Upper lobe of left lung (tissue), 6 donors: Measurements from ENCODE around the gene MAVS. TPM values are rescaled to one million over a fixed set of nuclear protein-coding genes. Genes with fewer than 3 reads are reported as not detected.
"Not testable (repeated sequence)": the region's sequence is repeated elsewhere in the genome, so short reads cannot be mapped to it uniquely, and the experiment has no call there.

ENCODE experiments used
- ATAC-seq, 2 donors: fragments of 200-7000 bp; cut with Tn5 transposase; one replicate each; pipeline ENCODE4 v1.9.1; 2022; ENCODE audit warnings: mild to moderate bottlenecking in 2 of 2, moderate library complexity in 2 of 2; ENCODE audit not compliant: low FRiP score in 2 of 2
- DNase-seq, 2 donors: peaks; one replicate each; pipeline ENCODE4 v3.0.0-alpha.2; 2019 to 2020
- H3K27ac ChIP-seq, 4 donors: fragments of 200-600 bp; sonication (generic); one replicate each; pipeline ENCODE4 v1.5.1; 2016 to 2019
- H3K27me3 ChIP-seq, 4 donors: fragments of 200-600 bp; sonication (generic); one replicate each; pipeline ENCODE4 v1.5.1; 2017 to 2019
- H3K36me3 ChIP-seq, 4 donors: fragments of 200-600 bp; sonication (generic); one replicate each; pipeline ENCODE4 v1.5.1; 2016 to 2019
- H3K4me1 ChIP-seq, 4 donors: fragments of 200-600 bp; sonication (generic); one replicate each; pipeline ENCODE4 v1.5.1; 2018 to 2019
- H3K4me3 ChIP-seq, 4 donors: fragments of 200-600 bp; sonication (generic); one replicate each; pipeline ENCODE4 v1.5.1; 2017 to 2019; ENCODE audit warnings: mild to moderate bottlenecking in 2 of 4, moderate library complexity in 1 of 4
- H3K9me3 ChIP-seq, 4 donors: fragments of 200-600 bp; sonication (generic); one replicate each; pipeline ENCODE4 v1.5.1; 2018 to 2019
- EP300 ChIP-seq, 4 donors: sonication (generic); formaldehyde crosslinking; IDR thresholded peaks; one replicate each; pipeline ENCODE4 v1.5.1; 2017; ENCODE audit warnings: antibody characterized with exemption in 4 of 4, control low read depth in 2 of 4
- POLR2A ChIP-seq, 4 donors: fragments of 450-650 bp; IDR thresholded peaks; one replicate each; pipeline ENCODE4 v1.5.1; 2016 to 2017; ENCODE audit warnings: antibody characterized with exemption in 4 of 4, mild to moderate bottlenecking in 2 of 4
- POLR2AphosphoS5 ChIP-seq, 2 donors: sonication (generic); formaldehyde crosslinking; IDR thresholded peaks; one replicate each; pipeline ENCODE4 v1.5.1; 2017; ENCODE audit warnings: antibody characterized with exemption in 2 of 2
- WGBS, 2 donors: methylation state at CpG; one replicate each; pipeline ENCODE4 v1.1.5; 2017 to 2018; 5-methylcytosine and 5-hydroxymethylcytosine counted together
- total RNA-seq, 6 donors: library from RNA; depleted of rRNA in 4 of 6; stranded (reverse); fragments of >200 nt in 4 of 6; gene quantifications; one replicate each; pipeline versions ENCODE4 v1.1.0 to v1.2.1, GENCODE V29; 2016 to 2021
- TF ChIP-seq, protein P1 (sequence below), 6 experiments: fragments of 450-650 bp in 4 of 6; fragments of 200-600 bp in 2 of 6; sonication (generic) in 2 of 6; IDR thresholded peaks; one replicate each; pipeline ENCODE4 v1.5.1; 2016 to 2019; ENCODE audit warnings: antibody characterized with exemption in 6 of 6
- donor health status: DM: no; HTN: no; CAD: no; lungs with moderate emphysema.
- donor health status: DM: no; HTN: yes; CAD: no; lungs with severe emphysema.

MAVS gene
- total RNA-seq, 6 donors from 2014 or later: 31.0 to 54.5 (median 39.9) TPM

DNA sequence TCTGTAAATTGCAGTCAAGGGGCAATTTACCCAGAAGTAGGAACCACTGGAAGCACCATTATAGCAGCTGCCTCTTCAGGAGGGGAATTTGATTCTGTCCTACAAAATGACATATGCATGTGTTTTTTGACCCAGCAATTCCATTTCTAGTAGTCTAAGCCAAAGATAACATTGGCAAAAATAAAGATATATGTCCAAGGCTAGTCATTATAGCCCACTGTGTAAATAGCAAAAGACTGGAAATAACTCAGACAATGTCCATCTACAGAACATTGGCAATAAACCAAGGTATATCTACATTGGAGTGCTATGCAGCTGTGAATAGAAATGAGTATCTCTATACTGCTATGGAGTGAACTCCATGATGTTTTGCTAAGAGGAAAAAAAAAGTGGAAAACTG, 30.0 kb downstream of the MAVS start:
- ATAC-seq: no peak
- no peaks in the 10 kb centered on the region for H3K27me3 ChIP-seq

DNA sequence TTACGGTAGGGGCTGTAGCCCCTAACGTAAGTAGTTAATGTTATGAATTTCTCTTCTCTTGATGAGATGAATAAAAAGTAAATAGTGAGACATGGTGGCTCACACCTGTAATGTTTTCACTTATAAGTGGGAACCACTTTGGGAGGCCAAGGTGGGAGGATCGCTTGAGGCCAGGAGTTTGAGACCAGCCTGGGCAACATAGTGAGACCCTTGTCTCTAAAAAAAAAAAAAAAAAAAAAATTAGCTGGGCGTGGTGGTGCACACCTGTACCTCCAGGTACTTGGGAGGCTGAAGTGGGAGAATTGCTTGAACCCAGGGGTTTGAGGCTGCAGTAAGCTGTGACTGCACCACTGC, 32.3 kb downstream of the MAVS start:
- H3K9me3 ChIP-seq, H3K27me3 ChIP-seq, DNase-seq, H3K4me1 ChIP-seq, H3K27ac ChIP-seq, ATAC-seq, H3K4me3 ChIP-seq: not testable (repeated sequence)
- peaks cover 0 to 10% (median 4%) of the 10 kb centered on the region in 4 donors for H3K36me3 ChIP-seq
- WGBS, 2 donors: 87 to 99% methylated on average over 4 of the region's 4 CpGs

More for the DNA sequence above, 30.0 kb downstream of the MAVS start:
- DNase-seq: no peak
- Histone ChIP-seq H3K36me3 (peaks cover 0 to 27% (median 9%) of the 10 kb centered on the region in 4 donors), H3K27ac (no peak overlapping the region), H3K4me1 (no peaks in the 10 kb centered on the region), H3K9me3 (no peaks in the 10 kb centered on the region), H3K4me3 (no peak overlapping the region)
- TF ChIP-seq, protein P1, sequence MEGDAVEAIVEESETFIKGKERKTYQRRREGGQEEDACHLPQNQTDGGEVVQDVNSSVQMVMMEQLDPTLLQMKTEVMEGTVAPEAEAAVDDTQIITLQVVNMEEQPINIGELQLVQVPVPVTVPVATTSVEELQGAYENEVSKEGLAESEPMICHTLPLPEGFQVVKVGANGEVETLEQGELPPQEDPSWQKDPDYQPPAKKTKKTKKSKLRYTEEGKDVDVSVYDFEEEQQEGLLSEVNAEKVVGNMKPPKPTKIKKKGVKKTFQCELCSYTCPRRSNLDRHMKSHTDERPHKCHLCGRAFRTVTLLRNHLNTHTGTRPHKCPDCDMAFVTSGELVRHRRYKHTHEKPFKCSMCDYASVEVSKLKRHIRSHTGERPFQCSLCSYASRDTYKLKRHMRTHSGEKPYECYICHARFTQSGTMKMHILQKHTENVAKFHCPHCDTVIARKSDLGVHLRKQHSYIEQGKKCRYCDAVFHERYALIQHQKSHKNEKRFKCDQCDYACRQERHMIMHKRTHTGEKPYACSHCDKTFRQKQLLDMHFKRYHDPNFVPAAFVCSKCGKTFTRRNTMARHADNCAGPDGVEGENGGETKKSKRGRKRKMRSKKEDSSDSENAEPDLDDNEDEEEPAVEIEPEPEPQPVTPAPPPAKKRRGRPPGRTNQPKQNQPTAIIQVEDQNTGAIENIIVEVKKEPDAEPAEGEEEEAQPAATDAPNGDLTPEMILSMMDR (IDR thresholded peaks at IDR 0.05): no peak
- TF ChIP-seq EP300 (IDR thresholded peaks at IDR 0.05) (no peak), POLR2A (IDR thresholded peaks at IDR 0.05) (no peak), POLR2AphosphoS5 (IDR thresholded peaks at IDR 0.05) (no peak)

DNA sequence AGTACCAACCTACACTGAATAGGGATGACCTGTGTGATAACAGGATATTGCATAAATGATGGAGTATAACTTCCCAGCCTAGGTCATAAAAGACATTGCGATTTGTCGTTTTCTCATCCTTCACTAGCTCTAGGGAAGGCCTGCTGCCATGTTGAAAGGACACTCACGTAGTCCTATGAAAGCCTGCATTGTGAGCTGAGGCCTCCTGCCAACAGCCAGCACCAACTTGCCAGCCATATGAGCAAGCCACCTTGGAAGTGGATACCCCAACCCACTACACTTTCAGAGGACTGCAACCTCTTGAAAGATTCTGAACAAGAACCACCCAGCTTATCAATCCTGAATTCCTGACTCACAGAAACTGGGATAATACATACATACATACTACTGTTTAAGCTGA, 39.1 kb downstream of the MAVS start:
- no peaks in the 10 kb centered on the region for H3K27me3 ChIP-seq

DNA sequence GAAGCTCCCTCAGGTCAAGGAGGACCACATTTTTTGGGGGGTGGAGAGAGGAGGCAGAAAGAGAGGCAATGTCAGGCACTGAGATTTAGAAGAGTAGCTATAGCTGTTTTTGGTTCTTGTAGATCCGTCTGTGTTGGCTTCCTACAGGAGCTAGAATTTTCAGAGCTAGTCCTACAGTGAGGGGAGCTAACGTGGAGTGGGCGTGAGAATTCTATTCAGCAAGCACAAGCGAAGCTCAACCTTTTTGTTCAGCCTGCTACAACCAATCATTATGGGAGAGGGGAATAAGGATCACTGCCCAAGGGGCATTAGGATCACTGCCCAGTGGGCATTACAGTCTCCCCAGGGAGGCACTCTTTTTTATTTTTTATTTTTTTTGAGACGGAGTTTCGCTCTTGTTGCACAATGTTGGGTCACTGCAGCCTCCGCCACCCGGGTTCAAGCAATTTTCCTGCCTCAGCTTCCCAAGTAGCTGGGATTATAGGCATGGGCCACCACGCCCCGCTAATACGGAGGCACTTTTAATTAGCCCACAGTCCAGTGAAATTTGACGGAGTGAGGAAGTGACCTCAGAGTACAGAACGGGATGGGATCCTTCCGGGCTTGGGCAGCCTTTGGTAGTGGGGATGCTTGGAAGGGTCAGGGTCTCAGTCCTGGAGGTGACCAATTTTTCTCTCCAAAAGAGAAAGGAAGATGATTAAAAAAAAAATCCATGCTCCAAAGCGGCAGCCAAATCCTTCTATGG, 41.4 kb downstream of the MAVS start:
- Histone ChIP-seq H3K4me3 (peak overlapping the region; percentile 97 to 100 (median 98)), H3K27me3 (no peaks in the 10 kb centered on the region), H3K9me3 (no peaks in the 10 kb centered on the region), H3K36me3 (no peaks in the 10 kb centered on the region), H3K27ac (peak overlapping the region; percentile 96 to 100 (median 100)), H3K4me1 (peaks cover 32 to 45% (median 38%) of the 10 kb centered on the region in 4 donors)
- ATAC-seq (peak in 1 of 2 donors; percentile 53), DNase-seq (peak in 1 of 2 donors; percentile 38)
- WGBS, 2 donors: 20 to 25% methylated on average over 15 of the region's 15 CpGs
- TF ChIP-seq EP300 (IDR thresholded peaks at IDR 0.05) (no peak), POLR2A (IDR thresholded peaks at IDR 0.05) (no peak), POLR2AphosphoS5 (IDR thresholded peaks at IDR 0.05) (no peak)
- TF ChIP-seq, protein P1 (IDR thresholded peaks at IDR 0.05): no peak

More for the DNA sequence above, 39.1 kb downstream of the MAVS start:
- peaks cover 11 to 22% (median 15%) of the 10 kb centered on the region in 4 donors for H3K4me1 ChIP-seq
- TF ChIP-seq EP300 (IDR thresholded peaks at IDR 0.05) (no peak), POLR2A (IDR thresholded peaks at IDR 0.05) (no peak), POLR2AphosphoS5 (IDR thresholded peaks at IDR 0.05) (no peak)
- TF ChIP-seq, protein P1 (IDR thresholded peaks at IDR 0.05): no peak
- H3K4me3 ChIP-seq: no peak overlapping the region
- DNase-seq (no peak), ATAC-seq (no peak)
- H3K36me3 ChIP-seq: no peaks in the 10 kb centered on the region
- no peak overlapping the region for H3K27ac ChIP-seq
- WGBS, 2 donors: 89 to 96% methylated on average over 3 of the region's 3 CpGs
- no peaks in the 10 kb centered on the region for H3K9me3 ChIP-seq

DNA sequence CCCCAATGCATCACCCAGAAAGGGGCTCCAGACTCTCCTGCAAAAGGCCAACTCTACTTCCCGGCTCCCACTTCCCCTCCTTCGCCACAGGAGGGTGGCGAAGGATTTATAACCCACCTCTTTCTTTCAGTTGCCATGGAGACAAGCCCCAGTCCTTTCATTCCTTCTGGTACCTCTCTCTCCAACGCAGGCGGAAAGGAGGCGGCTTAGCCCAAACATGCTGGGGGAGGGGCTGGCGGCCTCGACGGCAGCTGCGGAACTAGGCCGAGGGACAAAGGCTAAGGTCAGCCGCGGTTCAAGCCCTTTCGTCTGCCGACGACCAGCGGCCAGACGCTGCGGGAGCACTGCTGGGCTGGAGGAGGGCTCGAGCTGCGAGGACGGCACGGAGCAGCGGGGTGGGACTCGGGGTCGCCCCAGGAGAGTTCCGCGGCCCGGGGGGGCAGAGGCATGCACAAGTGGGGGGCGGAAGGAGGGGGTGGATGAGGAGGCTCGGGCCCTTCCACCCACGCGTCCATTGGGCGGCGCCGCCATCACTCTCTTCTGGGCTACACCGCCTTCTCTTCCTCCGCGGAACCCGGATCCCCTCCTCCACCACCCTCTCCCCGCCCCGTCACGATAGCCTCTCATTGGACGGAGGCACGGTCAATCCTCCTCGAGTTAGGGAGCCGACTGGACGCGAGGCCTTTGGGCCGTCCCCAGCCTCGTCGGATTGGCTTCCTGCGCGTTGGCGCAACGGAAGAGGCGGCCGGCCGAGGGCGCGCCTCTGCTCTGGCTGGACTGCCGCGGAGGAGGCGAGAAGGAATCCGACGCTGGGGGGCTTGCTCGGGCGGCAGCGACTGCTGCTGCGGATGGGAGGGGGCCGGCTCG, 42.2 kb downstream of the MAVS start, which contains the start of gene PANK2:
TSS of gene PANK2 (plus strand) at position 766 of the 867 bp plus-strand sequence.
- Histone ChIP-seq H3K4me3 (peak within 1 kb of the TSS; percentile 97 to 100 (median 98)), H3K9me3 (no peaks in the 10 kb centered on the region), H3K27me3 (no peaks in the 10 kb centered on the region), H3K27ac (peak within 1 kb of the TSS; percentile 96 to 100 (median 100)), H3K36me3 (no peaks in the 10 kb centered on the region), H3K4me1 (peaks cover 40 to 53% (median 45%) of the 10 kb centered on the region in 4 donors)
- DNase-seq (peak; percentile 97 to 99), ATAC-seq (peak; percentile 98 to 99)
- WGBS, 2 donors: 0 to 1% methylated on average over 24 to 63 of the region's 72 CpGs
- TF ChIP-seq, protein P1 (IDR thresholded peaks at IDR 0.05): peak; percentile 28 to 64 (median 46)
- TF ChIP-seq POLR2AphosphoS5 (IDR thresholded peaks at IDR 0.05) (peak; percentile 95 to 97), POLR2A (IDR thresholded peaks at IDR 0.05) (peak in 3 of 4 donors; percentile 93 to 98 (median 95)), EP300 (IDR thresholded peaks at IDR 0.05) (peak in 1 of 4 donors; percentile 35)
